HG03354 (cell line): ENCODE results near the gene PTGS2.
"Not testable (repeated sequence)": the region's sequence is repeated elsewhere in the genome, so short reads cannot be mapped to it uniquely, and the experiment has no call there.

Source experiments
- ATAC-seq: cut with Tn5 transposase; IDR thresholded peaks from one replicate; pipeline ENCODE4 v1.9.1; 2021; ENCODE audit warnings: mild to moderate bottlenecking; ENCODE audit not compliant: unreplicated experiment, poor library complexity, severe bottlenecking

Gene PTGS2

DNA sequence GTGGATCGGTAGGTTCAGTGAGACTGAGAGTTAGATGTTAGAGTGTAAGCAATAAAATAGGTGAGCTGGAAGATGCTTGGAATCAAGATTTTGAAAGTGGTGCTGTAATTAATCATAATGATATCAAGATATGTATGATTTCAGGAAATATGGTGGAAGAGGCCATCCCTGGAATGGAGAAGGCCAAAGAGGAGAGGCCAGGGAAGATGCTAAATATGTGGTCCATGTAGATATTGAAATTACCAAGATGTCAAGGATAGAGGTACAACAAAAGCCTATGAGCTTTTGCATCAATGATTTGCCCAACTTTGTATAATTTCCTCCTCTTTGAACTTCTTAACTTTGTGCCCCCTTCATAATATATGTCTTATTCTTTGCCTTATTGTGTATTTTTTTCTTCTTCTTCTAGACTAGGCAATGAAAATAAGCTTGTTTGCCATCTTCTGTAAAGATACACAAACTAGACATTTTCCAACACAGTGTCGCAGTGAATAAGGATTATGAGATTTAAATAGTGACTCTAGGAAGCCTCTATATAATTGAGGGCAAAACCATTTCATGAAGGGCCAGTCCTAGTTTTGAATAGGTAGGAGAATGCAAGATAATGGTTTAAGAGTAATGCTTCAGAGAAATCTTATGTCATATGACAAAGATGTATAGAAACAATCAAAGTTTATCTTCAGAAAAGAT lies 8.9 kb downstream of the PTGS2 start:
- no peak for ATAC-seq

DNA sequence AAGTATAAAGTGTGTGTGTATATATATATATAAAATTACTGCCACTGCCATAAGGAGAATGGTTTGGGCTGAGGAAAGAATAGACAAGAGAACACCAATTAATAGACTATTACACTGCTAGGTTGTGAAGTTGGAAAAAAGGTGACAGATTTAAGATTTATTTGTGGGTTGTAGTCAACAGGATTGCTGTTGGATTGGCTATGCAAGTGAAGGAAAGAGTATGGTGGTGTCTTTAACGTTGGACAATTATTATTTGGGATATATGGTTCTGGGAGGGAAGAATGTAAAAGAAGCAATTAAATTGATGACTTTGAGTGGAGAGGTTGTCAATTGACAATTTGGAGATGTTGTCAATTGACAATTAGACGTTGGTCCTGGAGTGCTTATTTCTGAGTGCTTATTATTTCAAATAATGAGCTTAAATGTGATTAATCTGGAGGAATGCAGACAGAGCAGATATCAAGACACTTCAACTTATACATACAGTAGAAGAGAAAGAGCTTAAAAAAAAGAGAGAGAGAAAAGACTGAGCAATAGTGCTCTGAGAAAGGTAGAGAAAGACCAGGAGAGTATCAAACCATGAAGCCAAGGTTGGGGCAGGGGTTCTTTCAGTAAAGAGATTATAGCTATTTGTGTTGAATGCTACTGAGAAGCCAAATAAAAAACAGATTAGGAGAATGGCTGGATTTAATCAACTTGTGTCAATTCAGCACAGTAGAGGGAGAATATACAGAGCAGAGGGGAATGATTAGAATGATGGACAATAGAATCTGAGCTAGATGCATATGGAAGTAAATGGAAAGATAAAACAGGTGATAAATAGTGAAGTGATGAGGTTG lies 9.7 kb downstream of the PTGS2 start:
- no peak for ATAC-seq

- ATAC-seq: not testable (repeated sequence)
Measured at GRCh38 chr1:186669784-186670183, 10.4 kb downstream of the PTGS2 start.

DNA sequence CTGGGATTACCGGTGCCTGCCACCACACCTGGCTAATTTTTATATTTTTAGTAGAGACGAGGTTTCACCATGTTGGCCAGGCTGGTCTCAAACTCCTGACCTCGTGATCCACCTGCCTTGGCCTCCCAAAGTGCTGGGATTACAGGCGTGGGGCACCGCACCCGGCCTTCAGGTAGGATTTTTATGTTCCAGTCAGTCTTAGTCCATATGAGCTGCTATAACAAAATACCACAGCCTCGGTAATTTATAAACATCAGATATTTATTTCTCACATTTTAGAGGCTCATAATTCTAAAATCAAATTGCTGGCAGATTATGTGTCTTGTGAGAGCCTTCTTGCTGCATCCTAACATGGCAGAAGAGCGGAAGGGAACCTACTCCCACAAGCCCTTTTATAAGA lies 16.0 kb downstream of the PTGS2 start:
- not testable (repeated sequence) for ATAC-seq

DNA sequence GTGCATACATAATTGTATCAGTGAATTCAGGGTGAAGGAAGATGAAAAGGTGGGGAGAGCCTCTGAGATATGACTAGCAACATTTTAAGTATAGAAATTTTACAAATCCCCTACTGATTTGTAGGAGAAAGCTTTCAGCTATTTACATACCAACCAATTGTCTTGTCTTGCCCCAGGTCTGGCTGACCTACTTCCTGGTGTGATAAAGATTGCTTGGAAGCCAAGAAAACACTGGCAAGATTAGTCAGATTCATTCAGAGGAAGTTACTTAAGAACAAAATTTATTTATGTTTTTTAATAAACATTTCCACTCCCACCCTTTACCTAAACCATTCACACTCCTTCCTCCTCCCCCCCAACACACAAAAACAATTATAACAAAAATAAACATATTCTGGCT lies 17.5 kb downstream of the PTGS2 start:
- ATAC-seq: no peak

GRCh38 chr1:186659890-186660341 lies 20.3 kb downstream of the PTGS2 start:
- no peak for ATAC-seq

- no peak for ATAC-seq
Measured at GRCh38 chr1:186658999-186659398, 21.2 kb downstream of the PTGS2 start.

DNA sequence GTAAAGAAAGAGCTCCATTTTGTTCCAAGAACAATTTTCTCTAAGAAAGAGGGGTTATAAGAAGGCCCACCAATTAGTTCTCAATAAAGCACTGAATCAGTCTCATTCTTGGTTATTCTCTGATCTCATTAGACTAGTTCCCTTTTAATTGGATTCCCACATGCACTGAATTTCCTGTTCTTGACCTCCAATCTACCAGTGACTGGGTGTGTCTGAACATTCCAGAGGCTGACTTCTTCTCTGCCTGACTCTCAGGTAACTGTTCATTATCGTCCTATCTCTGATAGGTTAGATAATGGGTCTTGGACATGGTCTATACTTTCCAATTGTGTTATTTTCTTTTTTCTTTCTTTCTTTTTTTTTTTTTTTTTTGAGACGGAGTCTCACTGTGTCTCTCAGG lies 22.7 kb downstream of the PTGS2 start:
- ATAC-seq: no peak

- no peak for ATAC-seq
Measured at GRCh38 chr1:186655876-186656275, 24.3 kb downstream of the PTGS2 start.

GRCh38 chr1:186654741-186655140 lies 25.5 kb downstream of the PTGS2 start:
- no peak for ATAC-seq

DNA sequence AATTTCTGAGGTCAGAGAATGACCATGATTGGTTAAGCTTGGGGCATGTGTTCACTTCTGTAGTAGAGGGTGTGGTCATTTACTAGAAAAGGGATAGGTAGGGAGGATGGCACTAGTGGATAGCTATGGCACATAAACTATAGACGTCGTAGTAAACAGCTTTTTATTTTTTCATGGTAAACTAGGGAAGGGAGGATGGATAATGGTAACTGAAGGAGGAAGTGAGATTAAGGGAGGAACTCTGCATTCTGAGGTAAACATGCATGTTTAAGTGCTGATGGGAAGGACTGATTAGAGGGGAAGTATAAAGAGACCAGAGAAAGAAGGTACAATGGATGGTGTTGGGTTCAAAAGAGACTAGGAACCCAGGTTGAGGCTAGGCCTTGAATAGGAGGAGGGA lies 26.9 kb downstream of the PTGS2 start:
- ATAC-seq: no peak

GRCh38 chr1:186648613-186649012 lies 31.6 kb downstream of the PTGS2 start:
- no peak for ATAC-seq

- ATAC-seq: not testable (repeated sequence)
Measured at GRCh38 chr1:186647985-186648384, 32.2 kb downstream of the PTGS2 start.

DNA sequence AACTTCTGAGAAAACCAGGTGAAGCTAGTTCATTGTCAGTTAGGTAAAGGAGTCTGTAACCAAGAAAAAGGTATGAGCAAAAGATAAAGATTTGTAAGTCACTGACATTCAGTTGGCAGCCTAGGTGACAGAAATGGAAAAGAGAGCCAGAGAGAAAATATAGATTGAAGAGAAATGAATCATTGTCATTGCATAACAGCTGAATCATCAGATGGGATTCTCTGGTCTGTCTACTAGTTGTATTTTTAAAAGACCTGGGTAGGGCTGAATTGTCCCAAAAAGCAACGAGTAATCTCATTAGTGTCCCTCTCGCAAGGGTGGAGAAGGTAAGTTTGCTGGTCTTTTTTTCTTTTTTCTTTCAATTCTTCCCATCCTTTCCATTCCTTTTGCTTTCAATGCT lies 36.6 kb downstream of the PTGS2 start:
- ATAC-seq: no peak

- ATAC-seq: not testable (repeated sequence)
Measured at GRCh38 chr1:186637567-186637966, 42.7 kb downstream of the PTGS2 start.

- ATAC-seq: no peak
Measured at GRCh38 chr1:186636786-186637185, 43.4 kb downstream of the PTGS2 start.

DNA sequence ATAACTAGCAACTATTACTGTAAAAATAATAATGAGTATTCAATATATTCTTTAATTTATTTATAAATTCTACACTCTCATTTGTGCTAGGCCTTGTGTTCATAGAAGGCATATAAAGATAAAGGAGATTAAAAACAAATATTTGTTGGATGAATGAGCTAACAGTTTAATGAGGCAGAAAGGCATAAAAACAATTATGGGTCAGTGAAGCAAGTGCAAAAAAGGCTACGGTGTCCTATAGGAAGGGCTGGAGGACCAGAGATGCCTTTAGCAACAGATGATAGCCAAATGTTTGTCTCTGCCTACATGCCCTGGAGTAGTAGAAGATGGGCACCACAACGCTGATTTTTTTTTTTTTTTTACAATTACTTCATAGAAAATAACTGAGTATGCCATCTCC lies 45.7 kb downstream of the PTGS2 start:
- ATAC-seq: no peak

GRCh38 chr1:186633116-186633515 lies 47.1 kb downstream of the PTGS2 start:
- no peak for ATAC-seq

GRCh38 chr1:186629341-186629740 lies 50.9 kb downstream of the PTGS2 start:
- no peak for ATAC-seq

- no peak for ATAC-seq
Measured at GRCh38 chr1:186628910-186629309, 51.3 kb downstream of the PTGS2 start.

DNA sequence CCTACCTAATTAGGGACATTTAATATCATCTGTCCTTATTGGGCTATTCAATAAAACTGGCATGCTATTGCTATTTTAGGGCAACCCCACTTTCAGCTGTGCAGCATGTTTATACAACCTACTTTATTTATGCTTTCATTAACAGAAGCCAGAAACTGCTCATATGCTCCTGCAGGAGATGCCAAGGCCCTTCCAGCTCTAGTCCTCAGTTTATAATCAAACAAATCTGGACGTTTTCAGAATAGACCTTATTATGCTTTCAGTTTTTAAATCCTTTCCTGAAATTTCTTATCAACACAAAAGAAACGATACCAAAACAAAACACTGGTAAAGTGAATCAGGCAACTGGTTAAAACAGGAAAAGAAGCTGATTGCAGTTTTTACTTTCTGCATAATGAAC lies 53.2 kb downstream of the PTGS2 start:
- ATAC-seq: no peak
